NOMO-1 treated with dmso at 0.1 percent for 144 hours (cell line): ENCODE results near the gene NELL1.
"Not testable (repeated sequence)": the region's sequence is repeated elsewhere in the genome, so short reads cannot be mapped to it uniquely, and the experiment has no call there.

ENCODE experiments used
- DNase-seq: peaks from one replicate; lab custom pipeline; 2025; ENCODE audit not compliant: unreplicated experiment; lab: John Stamatoyannopoulos, UW

The NELL1 gene

DNA sequence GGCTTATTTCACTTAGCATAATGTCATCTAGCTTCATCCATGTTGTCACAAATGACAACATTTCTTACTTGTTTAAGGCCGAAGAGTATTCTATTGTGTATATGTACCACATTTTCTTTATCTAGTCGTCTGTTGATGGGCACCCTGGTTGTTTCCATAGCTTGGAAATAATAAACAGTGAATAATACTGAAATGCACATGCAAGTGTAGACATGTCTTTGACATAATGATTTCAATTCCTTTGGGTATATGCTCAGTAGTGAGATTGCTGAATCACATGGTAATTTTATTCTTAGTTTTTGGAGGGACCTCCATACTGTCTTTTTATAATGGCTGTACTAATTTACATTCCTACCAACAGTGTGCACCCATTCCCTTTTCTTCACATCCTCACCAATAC lies 508.0 kb downstream of the NELL1 start:
- no peak for DNase-seq

DNA sequence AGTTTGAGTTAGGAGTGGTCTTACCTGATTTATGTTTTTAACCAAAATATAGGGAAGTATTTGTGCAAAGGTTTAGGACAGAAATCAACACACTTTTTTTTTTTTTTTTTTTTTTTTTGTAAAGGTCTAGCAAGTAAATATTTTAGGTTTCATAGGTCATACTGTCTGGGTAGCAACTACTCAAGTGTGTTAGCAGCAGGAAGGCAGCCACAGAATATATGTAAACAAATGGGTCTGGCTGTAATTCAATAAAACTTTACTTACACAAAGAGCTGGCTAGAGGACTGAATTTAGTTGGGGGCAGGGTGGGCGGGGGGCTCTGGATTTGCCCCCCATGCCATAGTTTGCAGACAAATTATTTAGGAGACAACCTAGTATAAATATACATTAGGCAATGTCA lies 510.4 kb downstream of the NELL1 start:
- no peak for DNase-seq

- no peak for DNase-seq
These were observed 510.8 kb downstream of the NELL1 start for GRCh38 chr11:21180182-21180581.

DNA sequence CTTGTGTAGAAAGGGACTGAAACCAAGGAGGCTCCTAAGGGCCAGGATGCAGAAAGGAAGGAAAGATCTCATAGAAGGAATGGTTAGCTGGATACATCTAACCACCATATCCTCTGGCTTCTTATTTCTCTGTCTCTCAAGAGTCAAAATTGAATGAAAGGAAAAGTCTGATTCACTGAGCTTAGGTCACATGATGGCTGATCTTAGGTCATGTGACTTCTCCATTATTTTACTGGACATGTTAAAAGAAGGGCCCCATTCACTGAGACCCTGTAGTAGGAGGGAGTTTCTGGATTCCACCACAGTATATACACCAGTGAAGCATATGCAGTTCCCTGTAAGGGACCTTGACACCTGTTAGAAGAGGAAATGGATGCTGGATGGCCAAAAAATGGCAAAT lies 516.6 kb downstream of the NELL1 start:
- no peak for DNase-seq

GRCh38 chr11:21190181-21190580 lies 520.8 kb downstream of the NELL1 start:
- DNase-seq = no peak

- DNase-seq = no peak
These were observed 526.6 kb downstream of the NELL1 start for GRCh38 chr11:21195995-21196394.

DNA sequence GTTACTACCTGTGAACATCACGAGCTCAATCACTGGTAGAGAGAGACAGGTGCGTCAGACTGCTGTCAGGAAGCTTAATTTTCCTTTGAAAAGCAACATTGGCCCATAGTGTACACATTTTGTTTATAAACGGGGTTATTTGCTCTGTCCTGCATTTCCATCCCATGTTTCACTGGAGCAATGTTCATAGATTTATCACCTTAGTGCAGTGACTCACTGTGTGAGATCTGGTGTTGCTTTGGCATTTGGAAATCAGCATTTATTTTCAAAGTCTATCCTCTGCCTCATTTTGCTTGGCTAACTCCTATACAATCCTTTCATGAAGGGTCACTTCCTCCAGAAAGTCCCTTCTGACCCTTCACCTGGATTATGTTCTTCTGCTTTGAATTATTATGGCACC lies 529.1 kb downstream of the NELL1 start:
- no peak for DNase-seq

DNA sequence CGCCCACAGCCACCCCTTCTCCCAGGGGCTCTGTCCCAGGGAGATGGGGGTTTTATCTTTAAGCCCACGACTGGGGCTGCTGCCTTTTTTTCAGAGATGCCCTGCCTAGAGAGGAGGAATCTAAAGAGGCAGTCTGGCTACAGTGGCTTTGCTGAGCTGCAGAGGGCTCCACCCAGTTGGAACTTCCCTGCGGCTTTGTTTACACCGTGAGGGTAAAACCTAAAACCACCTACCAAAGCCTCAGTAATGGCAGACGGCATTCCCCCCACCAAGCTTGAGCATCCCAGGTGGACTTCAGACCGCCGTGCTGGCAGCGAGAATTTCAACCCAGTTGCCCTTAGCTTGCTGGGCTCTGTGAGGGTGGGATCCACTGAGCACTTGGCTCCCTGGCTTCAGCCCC lies 535.8 kb downstream of the NELL1 start:
- no peak for DNase-seq

DNA sequence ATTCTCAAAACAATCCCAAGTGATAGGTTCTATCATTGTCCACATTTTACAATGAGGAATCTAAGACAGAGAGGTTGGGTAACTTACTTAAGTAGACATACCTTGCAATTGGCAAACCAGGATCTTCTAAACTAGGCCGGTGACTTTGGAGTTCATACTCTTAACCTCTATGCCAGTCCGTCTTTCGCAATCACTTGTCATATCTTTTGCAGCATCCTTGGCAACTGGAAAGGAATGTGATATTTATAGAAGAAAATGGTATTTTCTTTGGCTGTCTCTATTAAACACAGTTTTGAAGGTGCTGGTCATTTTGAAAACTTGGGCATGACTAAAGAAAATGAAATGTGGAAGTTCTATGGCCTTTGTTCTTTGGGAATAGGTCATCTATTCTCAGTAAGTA lies 556.5 kb downstream of the NELL1 start:
- no peak for DNase-seq

- no peak for DNase-seq
These were observed 559.8 kb downstream of the NELL1 start for GRCh38 chr11:21229224-21229623.

DNA sequence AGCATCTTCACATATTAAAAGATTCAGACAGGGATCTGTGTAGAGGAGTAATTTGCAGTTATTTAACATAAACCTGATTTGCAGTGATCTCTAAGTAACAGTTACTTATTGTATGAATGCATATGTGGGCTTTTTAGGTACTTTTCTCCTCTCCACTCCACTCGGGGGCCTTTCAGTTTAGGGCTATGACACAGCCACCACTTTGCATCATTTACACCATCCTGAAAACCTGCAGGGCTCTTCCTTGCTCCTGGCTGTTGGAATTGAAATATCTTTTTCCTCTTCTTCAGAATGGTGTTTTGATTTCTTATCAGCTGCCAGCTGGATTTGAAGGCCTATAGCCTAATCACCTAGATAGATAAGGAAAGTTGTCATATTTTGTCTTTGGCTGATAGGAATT lies 580.8 kb downstream of the NELL1 start:
- no peak for DNase-seq

DNA sequence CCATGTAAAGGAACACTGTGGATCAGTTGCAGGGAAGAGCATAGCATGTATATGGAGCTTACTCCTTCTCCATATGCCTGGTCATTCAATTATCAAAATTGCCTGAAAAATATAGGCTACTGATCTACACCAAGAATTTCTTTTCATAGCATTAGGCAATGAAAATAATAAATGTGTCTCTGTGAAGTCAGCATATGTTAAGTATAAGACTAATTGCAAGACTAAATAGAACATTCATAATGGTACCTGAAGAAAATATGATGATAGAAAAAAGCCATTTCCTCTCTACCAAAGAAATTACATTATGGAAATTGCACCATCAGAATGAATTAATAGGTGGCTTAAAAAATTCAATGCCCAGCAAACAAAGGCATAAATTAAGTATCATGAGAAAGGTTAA lies 584.7 kb downstream of the NELL1 start:
- DNase-seq = no peak

DNA sequence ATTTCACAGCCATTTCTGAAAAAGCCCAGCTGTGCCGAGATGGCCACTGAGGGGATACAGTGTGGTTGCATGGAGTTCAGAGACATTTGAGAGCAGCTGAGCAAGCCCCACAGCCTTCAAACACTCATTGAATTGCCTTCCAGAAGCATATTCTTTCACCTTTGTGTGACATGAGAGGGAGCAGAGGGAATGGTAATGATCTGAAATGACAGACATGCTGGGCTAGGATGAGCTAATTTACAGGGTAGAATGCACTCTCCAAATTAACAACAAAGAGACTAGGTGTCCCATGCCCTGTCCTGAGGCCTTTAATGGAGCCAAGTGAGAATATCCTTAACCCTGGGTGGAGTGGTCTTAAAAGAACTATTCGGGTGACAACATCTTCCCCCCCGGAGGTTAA lies 585.4 kb downstream of the NELL1 start:
- DNase-seq = no peak

DNA sequence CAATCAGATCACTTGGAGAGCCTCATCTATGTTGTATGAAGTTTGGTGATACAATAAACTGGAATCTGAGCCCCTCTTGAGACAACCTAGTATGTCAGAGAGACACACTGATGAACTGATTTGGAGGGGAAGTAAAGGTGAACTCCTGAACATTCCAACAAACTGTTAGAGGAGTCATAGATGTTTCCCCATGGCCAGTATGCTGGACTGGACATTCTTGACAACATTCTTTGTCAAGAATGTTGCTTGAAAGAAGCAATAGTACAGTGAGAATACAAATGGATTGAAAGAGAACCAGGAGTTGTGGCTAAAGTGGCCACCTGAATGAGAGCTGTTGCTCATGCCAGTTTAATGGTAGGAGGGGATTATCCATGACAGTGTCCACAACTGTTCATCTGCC lies 588.1 kb downstream of the NELL1 start:
- no peak for DNase-seq

DNA sequence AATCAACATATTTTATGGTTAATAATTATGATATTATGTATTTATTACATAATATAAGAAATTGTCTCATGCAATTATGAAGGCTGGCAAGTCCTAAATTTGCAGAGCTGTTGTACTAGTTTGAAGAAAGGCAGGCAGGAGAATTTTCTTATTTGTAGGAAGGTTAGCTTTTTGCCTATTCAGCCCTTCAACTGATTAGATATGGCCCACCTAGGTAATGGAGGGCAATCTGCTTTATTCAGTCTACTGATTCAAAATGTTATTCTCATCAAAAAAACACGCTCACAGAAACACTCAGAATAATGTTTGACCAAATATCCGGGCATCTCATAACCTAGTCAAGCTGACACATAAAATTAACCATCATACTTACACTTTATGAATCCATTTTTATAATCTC lies 589.0 kb downstream of the NELL1 start:
- no peak for DNase-seq

DNA sequence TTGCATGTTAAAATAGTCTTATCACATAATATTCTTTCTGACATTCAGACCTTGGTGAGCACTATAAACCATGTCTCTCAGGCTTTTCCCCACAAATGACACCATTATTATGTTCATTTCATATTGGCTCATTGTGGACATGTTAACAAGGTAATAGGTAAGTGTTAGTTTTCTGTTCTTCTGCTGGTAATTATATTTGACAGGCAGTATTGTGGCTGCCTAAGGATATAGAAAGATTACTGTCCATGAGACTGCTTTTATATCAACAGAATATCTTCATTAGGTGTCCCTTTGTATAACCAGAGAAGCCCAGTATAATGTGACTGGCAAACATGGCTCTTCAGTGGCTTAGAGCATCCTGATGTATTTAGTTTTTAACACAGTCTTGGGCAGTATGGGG lies 590.7 kb downstream of the NELL1 start:
- no peak for DNase-seq

DNA sequence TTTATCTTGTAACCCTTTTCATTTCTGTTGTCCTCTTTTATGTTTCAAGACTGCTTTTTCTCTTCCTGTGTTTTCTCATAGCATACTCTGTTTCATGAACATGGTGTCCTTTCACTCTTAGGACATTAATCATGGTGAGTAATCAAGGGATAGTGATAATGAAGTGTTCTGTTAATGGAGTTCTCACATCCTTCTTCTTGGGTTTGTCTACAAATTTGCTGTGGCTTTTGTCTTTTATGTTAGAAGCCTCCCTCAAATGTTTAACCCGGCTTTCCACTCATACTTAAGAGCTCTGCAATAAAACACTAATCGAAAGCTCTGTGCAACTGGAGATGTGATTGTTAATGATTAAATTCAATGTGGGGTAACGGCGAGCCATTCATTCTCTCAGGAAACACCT lies 593.6 kb downstream of the NELL1 start:
- DNase-seq = no peak

GRCh38 chr11:21264125-21264524 lies 594.7 kb downstream of the NELL1 start:
- DNase-seq = no peak

DNA sequence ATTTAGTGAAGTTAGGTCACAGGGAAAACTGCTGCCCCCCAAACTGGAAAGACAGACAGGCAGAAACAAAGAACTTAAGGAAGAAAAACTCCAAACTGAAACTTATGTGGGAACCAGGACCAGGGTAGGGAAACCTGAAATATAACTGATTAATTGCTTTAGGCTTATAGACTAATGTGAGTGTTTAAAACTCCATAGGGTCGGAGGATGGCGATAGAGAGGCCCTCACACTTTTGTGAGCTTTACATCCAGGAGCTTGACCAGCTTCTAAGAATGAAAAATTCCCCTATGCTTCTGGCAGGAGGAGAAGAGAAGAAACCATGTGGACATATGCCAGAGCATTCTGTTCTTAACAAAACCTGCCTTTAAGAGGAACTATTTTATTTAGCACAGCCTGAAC lies 598.6 kb downstream of the NELL1 start:
- DNase-seq = no peak

DNA sequence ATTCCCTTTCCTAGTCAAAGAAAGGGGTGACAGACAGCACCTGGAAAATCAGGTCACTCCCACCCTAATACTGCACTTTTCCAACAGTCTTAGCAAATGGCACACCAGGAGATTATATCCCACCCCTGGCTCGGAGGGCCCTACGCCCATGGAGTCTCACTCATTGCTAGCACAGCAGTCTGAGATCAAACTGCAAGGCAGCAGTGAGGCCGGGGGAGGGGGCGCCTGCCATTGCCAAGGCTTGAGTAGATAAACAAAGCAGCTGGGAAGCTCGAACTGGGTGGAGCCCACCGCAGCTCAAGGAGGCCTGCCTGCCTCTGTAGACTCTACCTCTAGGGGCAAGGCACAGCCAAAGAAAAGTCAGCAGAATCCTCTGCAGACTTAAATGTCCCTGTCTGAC lies 602.8 kb downstream of the NELL1 start:
- not testable (repeated sequence) for DNase-seq

- DNase-seq = no peak
These were observed 609.5 kb downstream of the NELL1 start for GRCh38 chr11:21278840-21279239.

- no peak for DNase-seq
These were observed 615.7 kb downstream of the NELL1 start for GRCh38 chr11:21285104-21285503.

DNA sequence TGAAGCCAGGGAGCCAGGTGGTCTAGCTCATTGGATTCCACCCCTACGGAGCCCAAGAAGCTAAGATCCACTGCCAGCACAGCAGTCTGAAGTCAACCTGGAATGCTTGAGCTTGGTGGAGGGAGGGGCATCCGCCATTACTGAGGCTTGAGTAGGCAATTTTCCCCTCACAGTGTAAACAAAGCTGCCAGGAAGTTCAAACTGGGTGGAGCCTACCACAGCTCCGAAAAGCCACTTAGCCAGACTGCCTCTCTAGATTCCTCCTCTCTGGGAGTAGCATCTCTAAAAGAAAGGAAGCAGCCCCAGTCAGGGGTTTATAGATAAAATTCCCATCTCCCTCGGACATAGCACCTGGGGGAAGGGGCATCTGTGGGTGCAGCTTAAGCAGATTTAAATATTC lies 620.3 kb downstream of the NELL1 start:
- no peak for DNase-seq

GRCh38 chr11:21295508-21295907 lies 626.1 kb downstream of the NELL1 start:
- DNase-seq = no peak
